ENCODE results near the gene SLIT1.

SLIT1 gene

DNA sequence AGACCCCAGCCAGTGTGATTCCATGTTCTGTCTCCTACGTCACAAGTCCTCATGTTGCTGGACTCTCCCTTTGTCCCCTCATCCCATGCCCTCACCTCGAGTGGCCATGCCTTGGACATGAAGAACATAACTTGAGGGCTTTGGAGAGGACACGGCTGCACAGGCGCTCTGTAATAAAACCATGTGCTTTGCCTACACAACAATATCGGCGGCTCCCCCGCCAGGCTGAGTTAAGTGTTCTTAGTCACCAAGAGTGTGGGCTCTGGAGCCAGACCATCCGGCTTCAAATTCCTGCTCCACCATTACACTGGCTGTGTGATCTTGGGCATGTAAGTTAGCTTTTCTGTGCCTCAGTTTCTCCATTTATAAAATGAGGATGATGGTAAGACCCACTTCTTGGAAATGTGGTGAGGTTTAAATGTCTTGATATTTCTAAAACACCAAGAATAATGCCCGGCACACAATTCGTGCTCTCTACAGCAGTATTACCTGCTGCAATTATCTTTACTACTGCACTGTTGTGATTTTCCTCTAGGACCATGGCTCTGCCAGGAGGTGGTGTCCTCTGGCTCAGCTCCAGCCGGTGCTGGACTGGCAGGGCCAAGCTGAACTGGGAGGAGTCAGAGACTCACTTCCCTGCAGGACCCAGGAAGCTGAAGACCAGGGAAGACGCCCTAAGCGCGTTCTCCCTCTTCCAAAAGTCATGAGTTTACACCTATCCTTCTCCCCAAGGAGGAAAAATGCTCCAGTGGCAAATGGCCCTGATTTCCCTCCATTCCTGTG, 15.7 kb downstream of the SLIT1 start:
- no peak for DNase-seq

GRCh38 chr10:97169063-97169462, 16.7 kb downstream of the SLIT1 start:
- DNase-seq = no peak

GRCh38 chr10:97168645-97169044, 17.1 kb downstream of the SLIT1 start:
- DNase-seq = no peak

DNA sequence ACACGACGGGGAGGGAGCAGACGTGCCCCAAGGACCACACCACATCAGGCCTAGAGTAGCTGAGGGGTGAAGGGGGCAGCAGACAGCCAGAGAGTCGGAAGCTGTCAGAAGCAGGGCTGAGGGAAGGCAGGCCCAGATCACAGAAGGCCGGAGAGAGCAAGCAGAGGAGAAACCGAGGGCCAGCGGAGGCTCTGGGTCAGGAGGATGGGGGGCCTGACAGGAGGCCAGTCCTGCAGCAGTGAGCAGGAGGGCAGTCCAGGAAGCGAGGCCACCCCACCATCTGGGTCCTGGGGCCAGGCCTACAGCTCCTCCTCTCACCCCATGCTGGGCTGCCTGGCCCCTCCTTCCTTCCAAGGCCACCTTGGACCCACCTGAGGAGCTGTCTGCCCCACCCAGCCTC, 20.3 kb downstream of the SLIT1 start:
- DNase-seq = no peak

DNA sequence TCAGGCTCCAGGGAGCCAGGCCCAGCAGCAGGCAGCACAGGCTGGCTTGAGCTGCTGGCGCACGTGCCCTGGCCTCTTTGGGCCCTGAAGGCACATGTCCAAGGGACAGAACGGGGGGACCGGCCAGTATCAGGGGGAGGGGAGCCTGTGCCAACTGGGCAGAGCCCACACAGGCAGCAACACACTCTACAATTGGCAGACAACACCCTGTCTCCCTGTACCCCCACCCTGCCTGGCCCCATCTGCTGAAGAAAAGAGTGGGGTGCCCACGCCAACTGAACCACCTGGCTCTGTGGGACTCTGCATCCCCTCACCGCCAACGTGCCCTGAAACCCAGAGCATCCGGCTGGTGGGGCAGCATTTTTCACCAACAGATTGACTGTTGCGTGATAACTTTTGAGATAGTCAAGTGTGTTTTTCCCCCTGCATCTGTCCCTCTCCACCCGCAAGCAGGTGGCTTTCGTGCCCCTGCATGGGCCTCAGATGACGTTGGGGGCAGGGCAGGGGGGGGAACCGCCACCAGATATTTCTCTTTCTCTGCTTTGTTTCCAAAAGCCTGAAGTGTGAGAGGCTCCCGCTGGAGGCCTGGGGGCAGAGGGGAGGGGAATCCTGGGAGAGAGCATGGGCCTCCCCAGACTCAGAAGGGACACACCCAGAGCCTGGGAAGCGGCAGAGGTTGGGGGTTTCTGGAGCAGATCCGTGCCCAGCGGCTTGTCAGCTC, 21.8 kb downstream of the SLIT1 start:
- DNase-seq = peak; percentile 61

DNA sequence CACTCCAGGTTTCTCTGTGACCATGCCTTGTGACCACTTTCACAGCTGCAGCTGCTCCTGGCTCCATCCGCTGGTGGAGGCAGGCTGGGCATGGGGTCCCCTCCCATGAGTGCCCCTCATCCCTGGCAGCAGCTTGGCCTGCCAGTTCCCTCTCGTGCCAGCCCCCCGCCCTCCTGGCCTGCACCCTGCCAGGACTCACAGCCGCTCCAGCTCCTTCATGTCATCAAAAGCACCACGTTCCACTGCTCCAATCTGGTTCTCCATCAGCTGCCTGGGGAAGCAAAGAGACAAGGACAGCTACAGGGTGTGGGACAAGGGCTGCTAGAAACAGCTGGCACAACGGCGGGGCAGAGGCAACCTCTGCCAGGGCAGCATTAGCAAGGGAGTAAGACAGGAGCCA, 22.6 kb downstream of the SLIT1 start:
- DNase-seq = no peak

DNA sequence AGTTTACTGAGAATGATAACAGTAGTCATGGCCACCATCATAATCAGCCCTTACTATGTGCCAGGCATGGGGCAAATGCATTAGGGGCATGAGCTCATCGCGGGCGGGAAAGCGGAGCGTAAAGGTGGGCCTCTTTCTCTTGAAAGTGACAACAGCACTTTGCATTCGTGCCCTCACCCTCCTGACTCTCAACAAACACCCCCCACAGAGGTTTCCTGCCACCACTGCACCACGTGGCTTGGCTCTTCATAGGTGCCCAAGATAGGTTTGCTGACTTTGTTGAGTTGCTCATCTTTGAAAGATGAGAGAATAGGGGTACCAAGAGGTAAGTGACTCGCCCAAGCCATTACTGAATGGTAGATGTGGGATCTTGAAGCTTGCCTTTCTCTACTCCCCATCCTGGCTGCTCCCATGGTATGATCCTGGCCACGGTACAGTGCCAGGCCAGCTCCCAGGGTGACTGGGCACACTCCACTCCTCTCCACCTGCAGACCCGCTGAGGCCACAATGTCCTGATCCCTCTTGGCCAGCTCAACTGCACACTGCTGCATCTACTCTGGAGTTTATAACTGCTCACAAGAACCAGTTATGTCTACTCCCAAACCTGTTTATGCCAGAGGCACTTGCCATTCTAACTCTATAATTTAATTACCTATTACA, 26.0 kb downstream of the SLIT1 start:
- no peak for DNase-seq

DNA sequence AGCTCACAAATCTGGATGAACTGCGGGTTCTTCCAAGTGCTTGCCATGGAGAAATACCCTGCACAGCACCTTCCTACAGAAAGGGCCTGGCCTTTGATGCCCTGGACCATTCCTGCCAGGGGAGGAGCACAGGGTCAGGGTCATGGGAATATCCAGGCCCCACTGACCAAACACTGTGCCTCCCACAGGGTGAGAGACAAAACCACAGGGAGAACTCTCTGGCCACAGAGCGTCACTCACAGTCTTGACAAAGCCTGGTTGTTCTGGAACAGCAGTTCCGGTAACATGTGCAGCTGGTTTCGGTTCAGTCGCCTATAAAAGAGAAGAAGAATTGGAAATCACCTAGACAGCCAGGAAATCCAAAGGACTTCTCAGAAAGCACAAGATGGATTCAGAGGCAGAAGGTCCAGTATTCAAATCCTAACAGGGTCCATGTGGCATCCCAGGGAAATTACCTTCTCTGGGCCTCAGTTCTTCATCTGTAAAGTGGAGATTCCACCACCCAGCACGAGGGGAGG, 28.1 kb downstream of the SLIT1 start:
- no peak for DNase-seq

DNA sequence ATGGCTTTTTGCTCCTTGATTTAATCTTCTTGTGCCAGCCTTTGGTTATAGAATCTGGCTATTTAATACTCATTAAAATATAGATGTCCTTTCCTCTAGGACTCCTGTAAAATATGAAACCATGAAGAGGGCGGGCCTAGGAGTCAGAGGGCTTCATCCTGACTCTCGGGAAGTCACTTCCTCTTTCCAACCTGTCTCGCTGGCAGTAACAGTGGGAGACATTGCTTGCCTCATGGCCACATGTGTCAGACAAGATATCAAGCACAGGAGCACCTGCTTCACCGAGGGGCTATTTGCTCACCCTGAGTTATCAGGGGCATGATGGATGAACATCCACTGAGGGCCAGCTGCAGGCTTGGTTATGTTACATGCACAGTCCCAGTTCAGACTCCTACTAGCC, 31.0 kb downstream of the SLIT1 start:
- no peak for DNase-seq

DNA sequence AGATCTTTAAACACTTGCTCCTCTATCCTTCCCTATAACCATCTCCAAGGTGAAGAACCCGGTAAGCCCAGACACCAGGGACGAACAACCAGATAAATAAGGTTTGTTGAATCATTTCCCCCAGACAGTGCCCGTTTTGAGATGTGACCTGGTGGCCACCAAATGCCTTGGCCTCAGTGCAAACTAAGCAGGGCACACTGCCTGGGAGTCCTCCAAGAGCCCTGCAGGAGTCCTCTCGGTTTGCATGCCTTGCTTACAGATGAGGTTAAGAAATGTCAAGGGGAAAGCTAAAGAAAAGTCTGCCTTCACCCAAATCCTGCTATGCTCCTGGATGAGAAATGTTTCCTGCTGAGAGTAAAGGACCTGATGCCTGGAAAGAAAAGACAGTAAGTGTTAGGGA, 31.6 kb downstream of the SLIT1 start:
- DNase-seq = no peak

DNA sequence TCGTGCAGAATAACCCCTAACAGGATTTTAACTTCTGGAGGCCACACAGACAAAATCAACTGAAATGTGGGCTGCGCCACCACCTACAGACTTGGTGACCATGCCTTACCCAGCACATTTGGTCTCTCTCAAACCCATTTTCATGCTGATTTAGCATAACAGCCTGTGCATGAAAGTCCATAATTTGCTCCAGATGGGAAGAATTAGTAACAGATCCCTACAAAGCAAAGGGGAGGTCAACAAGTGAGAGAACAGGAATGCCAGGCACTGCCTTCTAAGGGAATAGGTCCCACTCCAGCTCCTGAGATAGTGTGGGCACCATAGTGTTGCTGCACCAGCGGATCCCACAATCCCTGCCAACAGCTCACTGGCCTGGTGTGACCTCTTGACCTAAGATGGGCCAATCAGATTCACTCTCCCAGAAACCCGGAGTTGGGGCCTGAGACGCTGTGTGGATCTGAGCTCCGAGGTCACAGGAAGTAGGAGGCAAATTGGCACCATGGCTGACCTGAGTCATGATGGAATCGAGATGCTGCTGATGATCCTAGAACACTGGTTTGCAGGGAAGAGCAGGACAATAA, 32.4 kb downstream of the SLIT1 start:
- DNase-seq = no peak

DNA sequence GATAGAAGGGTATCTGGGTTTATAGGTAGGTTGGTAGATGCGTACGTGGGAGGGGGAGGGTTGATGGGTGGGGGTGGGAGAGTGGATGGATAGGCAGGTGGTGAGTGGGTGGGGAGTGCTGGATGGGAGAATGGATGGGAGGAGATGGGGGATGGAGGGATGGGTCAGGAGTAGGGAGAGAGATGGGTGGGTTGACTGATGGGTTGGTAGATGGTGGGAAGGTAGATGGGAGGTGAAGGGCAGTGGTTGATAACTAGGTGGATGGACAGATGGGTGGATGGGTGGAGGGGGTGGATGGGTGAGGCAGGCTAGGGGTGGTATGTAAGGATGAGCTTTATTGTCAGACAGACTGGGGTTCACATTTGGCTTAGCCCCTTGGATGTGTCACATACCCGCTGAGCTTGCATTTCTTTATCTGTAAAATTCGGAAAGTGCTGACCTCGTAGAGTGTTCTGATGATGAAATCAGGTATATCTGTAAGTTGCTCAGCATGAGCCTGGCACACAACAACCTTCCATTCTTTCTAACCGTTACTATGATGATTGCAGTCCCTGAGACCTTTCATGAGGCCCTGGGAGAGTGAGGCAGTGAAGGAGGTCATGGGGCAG, 34.3 kb downstream of the SLIT1 start:
- DNase-seq = no peak

GRCh38 chr10:97150616-97151015, 35.1 kb downstream of the SLIT1 start:
- DNase-seq = no peak

- no peak for DNase-seq
Measured at GRCh38 chr10:97150013-97150595, 35.7 kb downstream of the SLIT1 start.

GRCh38 chr10:97149079-97149531, 36.7 kb downstream of the SLIT1 start:
- DNase-seq = no peak

- DNase-seq = no peak
Measured at GRCh38 chr10:97144297-97144696, 41.5 kb downstream of the SLIT1 start.

DNA sequence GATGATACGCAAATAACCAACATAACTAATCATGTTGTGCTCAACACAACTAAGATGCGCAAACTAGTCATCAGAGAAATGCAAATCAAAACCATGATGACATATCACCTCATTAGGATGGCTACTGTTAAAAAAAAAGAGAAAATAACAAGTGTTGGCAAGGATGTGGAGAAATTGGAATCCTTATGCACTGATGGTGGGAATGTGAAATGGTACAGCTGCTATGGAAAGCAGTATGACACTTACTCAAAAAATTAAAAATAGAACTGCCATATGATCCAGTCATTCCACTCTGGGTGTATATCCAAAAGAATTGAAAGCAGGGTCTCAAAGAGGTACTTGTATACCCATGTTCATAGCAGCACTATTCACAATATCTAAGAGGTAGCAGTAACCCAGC, 42.9 kb downstream of the SLIT1 start:
- DNase-seq = no peak

DNA sequence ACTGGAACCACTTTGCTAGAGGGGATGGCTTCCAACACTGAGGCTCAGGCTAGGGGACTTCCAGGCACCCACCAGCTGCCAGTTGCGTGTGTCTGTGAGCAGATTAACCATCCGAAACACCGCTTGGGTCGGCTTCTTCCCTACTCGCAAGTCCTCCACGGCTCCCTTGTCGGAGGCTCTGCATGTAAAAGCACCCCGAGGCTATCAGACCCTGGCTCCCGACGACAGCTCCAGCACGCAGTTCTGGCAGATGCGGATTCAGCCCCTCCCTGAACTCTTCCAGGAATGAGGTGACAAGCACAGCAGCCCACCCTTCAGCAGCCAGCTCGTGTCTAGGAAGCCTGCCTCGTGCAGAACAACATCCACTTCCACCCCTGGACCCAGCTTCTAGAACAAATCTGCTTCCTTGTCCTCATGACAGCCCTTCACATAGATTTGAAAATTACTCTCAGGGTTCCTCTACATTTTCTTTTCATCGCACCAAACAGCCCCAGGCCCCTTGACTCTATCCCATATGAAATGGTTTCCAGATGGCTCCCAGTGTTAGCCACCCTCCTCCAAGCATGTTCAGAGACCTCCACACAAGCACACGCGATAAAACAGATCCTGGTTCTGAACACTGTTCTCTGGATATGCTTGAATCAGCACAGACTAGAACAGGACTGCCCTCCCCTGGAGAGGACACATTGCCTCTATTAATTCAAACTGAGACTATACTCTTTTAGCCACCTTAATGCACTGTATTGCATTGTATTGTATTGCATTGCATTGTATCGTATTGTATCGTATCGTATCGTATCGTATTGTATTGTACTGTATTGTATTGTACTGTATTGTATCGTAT, 44.6 kb downstream of the SLIT1 start:
- DNase-seq = no peak

DNA sequence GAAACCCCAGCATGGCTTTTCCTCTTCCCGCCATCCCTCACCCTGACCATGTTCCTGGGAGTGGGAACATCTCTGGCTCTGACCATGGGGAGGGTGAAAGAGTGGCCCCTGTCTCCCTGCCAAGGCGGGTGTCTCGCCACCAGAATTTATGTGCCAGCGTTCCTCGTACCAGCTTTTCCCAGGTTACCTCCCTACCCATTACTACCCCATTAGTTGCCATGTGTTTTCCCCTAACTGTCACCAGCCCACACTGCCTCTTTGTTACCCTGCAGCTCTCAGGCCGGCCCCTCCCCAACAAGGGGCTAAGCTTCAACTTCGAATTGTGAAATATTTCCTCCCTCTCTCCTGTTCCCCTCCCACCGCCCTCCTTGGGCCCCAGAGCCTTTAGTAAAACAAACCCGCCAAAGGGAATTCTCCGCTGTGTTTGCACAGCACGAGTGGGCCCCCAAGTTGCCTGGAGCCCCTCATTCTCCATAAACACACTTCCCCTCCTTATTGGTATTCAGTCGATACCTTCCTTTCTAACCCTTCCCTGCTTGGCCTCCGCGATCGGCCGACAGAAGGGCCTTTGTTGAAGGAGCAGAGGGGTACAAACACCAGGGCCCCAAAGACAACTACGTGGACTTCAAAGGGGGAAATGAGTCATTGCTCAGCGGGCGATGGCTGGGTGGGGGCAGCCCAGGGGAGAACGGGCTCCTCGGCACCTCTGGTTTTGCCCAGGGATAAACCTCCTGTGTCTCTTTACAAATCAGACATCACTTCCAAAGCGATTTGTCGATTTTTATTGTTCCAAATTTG, 45.5 kb downstream of the SLIT1 start:
- DNase-seq = no peak

GRCh38 chr10:97139651-97140048, 46.1 kb downstream of the SLIT1 start:
- no peak for DNase-seq

DNA sequence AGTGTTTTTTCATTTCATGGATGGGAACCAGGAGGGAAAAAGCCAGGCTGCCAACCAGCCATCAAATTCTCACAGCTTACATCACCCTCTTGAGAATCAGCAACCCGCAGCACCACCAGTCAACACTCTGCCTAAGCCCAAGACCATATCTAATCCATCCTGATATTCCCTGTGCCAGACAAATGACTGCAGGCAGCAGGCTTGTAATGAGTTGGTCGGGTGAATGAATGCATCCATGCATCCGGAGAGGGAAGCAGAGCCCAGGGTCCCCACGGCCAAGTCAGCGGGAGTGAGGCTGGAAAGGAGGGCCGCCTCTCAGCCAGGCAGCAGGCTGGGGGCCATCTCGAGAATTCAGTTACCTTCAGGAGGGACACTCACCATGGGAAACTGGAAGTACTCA, 46.9 kb downstream of the SLIT1 start:
- no peak for DNase-seq
